Measurements from ENCODE around the gene TXLNG.

TXLNG gene

DNA sequence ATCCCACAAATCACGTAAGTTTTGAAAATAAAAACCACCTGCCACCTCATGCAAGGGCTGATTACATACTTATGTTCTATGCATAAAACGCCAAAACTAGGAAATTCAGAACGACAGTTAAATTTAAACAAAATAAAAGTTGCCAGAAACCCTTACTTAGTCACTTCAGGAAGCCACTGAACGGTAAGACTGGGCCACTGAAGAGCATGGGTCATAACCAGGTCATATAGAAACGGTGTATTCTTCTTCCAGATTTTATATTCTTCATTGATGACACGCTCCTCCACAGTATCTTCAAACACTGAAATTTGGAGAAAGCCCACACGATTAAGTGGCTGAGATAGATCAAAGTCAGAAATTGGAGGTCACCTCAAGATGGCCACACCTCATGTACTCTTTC, 82.7 kb downstream of the TXLNG start:
- peak overlapping the region; percentile 74 for H3K4me3 ChIP-seq (ENCODE audit: low read length)
- DNase-seq (ENCODE audit: low read depth, low spot score): no peak

DNA sequence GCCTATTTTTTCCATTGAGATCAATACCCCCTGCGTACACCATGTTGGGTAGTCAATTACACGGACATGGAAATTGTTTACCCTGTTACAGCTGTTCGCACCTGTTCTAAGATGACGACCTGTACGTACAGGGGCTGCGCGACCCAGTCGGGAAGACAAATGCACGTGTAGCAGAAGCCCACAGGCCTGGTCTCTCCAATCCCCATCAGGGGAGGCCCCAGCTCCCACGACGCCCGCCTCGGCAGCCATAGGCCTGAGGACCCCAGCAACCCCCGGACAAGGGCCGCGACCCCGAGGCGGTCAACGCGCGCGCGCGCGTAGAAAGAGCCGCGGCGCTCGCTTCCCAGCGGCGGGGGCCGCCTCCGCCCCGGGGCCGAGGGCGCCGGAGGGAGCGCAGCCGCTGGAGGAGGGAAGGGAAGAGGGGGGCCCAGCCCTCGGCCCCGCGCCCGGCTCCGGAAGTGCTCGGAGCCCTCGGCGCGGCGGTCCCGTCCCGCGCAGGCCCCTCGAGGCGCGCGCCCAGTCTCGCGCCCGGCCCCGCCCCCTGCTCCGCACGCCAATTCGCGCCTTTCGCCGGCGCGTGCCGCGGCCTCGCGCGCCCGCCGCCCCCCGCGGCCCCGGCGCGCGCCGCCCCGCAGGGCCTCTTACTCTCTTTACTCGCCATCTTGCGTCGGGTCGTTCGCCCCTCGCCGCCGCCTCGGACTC, 83.3 kb downstream of the TXLNG start:
- DNase-seq (ENCODE audit: low read depth, low spot score): no peak
- peak overlapping the region; percentile 74 for H3K4me3 ChIP-seq (ENCODE audit: low read length)

DNA sequence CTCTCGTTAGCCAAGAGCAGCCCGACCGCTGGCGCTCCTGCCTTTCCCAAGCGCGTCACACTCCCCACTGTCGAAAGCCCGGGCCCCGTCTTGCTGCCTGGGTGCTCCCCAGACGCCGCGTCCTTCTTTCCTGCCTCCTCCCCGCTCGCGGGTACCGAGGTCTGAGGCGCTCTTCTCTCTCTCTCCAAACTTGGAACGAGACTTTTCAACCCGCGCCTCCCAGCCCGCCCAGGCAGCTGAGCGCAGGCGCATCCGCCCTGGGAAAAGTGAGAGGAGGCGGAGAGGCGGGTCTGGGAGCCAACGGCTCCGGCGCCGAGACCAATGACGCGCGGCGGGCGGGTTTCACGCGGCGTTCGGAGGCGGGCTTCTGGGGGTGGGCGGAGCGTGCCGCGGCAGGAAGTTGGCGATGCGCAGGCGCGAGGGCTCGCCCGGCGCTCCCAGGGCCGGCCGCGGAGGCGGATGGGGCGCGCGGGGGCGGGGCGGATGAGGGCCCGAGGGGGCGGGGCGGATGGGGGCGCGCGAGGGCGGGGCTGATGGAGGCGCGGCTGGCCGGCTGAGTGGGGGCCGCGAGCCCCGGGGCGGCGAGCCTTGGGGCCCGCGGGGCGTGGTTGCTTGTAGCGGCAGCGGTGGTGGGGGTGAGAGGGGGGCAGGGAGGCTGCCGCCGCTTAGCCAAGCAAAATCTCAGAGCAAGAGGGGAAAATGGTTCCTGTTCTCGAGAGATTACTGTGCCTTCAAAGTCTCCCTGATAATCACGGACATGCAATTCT, 84.0 kb downstream of the TXLNG start, which contains the start of gene RBBP7:
Gene RBBP7, minus strand, starts transcription at position 268 of the 767 bp plus-strand sequence. CDS start 309 bp downstream, outside the sequence.
- peak within 1 kb of the TSS; percentile 74 for H3K4me3 ChIP-seq (ENCODE audit: low read length)
- peak; percentile 77 for DNase-seq (ENCODE audit: low read depth, low spot score)

GRCh38 chrX:16870862-16871815, 84.9 kb downstream of the TXLNG start:
- no peak for DNase-seq (ENCODE audit: low read depth, low spot score)
- peak overlapping the region; percentile 63 for H3K4me3 ChIP-seq (ENCODE audit: low read length)

DNA sequence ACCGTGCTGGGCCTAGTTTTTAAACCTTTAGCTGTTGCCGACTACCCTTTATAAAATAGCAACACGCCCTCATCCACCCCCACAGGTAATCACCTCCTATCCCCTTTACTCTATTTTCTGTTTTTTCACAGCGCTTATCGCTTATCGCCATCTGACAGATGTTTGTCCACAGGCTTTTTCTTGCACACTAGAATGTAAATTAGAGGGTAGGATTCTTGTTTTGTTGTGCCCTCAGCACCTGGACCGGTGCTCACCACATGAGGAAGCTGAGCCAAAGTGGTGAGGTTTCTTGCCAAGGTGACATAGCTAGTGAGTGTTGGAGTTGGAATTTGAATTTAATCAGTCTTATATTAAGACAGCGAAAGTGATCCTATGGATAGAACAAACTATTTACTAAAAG, 86.8 kb downstream of the TXLNG start:
- DNase-seq (ENCODE audit: low read depth, low spot score): no peak
- no peak overlapping the region for H3K4me3 ChIP-seq (ENCODE audit: low read length)

- no peak for DNase-seq (ENCODE audit: low read depth, low spot score)
- no peak overlapping the region for H3K4me3 ChIP-seq (ENCODE audit: low read length)
Measured at GRCh38 chrX:16874458-16875095, 88.3 kb downstream of the TXLNG start.

DNA sequence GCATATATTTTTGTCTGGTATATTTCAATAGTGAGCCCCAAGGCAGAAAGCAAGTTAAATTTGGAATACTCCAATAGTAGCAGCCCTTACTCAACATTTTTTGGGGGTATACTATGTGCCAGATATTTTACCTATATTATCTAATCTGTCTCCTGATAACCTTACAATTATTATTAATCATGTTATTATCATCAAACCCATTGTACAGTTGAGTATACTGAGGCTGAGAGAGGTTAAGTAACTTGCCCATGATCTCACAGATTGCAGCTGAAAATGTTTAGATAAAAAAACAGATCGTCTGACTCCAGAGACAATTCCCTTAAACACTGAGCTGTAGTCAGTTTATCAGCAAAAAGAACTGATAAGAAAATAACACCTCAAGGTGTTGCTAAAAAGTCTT, 90.4 kb downstream of the TXLNG start:
- no peak for DNase-seq (ENCODE audit: low read depth, low spot score)
- no peak overlapping the region for H3K4me3 ChIP-seq (ENCODE audit: low read length)

- no peak for DNase-seq (ENCODE audit: low read depth, low spot score)
- H3K4me3 ChIP-seq (ENCODE audit: low read length): peak overlapping the region; percentile 56
Measured at GRCh38 chrX:16882169-16882568, 95.9 kb downstream of the TXLNG start.

- DNase-seq (ENCODE audit: low read depth, low spot score): peak; percentile 54
Measured at GRCh38 chrX:16882702-16883486, 96.6 kb downstream of the TXLNG start.

GRCh38 chrX:16883487-16883804, 97.2 kb downstream of the TXLNG start:
- no peak for DNase-seq (ENCODE audit: low read depth, low spot score)
- no peak overlapping the region for H3K4me3 ChIP-seq (ENCODE audit: low read length)

More at GRCh38 chrX:16882702-16883486, 96.6 kb downstream of the TXLNG start:
- peak overlapping the region; percentile 56 for H3K4me3 ChIP-seq (ENCODE audit: low read length)

DNA sequence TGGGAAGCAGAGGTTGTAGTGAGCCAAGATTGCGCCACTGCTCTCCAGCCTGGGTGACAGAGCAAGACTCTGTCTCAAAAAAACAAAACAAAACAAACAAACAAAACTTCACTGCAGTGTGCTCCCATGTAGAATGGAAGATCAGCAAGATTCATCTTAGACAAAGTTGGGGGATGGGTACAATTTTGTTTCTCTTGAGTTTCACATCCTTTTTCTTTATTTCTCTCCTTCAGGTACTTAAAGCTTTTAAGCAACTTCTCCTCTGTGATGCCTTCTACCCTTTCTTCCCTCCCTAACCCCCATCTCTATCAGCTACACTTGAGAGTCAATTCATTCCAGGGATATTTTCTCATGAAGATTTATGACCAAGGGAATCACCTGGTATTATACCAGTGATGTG, 99.4 kb downstream of the TXLNG start:
- DNase-seq (ENCODE audit: low read depth, low spot score): no peak
- H3K4me3 ChIP-seq (ENCODE audit: low read length): no peak overlapping the region

GRCh38 chrX:16892504-16893362, 106.5 kb downstream of the TXLNG start:
- DNase-seq (ENCODE audit: low read depth, low spot score): peak; percentile 68
- no peak overlapping the region for H3K4me3 ChIP-seq (ENCODE audit: low read length)

Data from Jurkat, Clone E6-1 (cell line).